Measurements from ENCODE around the gene IMPACT. TPM values are rescaled to one million over a fixed set of nuclear protein-coding genes. Genes with fewer than 3 reads are reported as not detected.

Gene IMPACT
- total RNA-seq, 4 donors from 2014 or later: 28.5 to 34.1 (median 32.6) TPM

GRCh38 chr18:24461996-24462395 is 35.5 kb downstream of the IMPACT start:
- no peaks in the 10 kb centered on the region for H3K36me3 ChIP-seq
- no peaks in the 10 kb centered on the region for H3K27me3 ChIP-seq
- no peak overlapping the region for H3K27ac ChIP-seq
- no peak overlapping the region for H3K4me3 ChIP-seq (replicated peaks in 1 of 3)
- no peak for TF ChIP-seq POLR2A (IDR thresholded peaks at IDR 0.05)
- no peak for TF ChIP-seq CTCF (IDR thresholded peaks at IDR 0.05)
- 93 to 94% methylated on average over 8 of the region's 8 CpGs for WGBS, 2 donors
- H3K4me1 ChIP-seq: no peaks in the 10 kb centered on the region
- no peaks in the 10 kb centered on the region for H3K9me3 ChIP-seq
- intact Hi-C loops (cut with DNase I): no loop called here
- no peak for DNase-seq

- WGBS, 2 donors: 77 to 87% methylated on average over 5 of the region's 5 CpGs
- TF ChIP-seq POLR2A (IDR thresholded peaks at IDR 0.05) (no peak), CTCF (IDR thresholded peaks at IDR 0.05) (no peak)
- Histone ChIP-seq H3K27me3 (no peaks in the 10 kb centered on the region), H3K27ac (no peak overlapping the region), H3K9me3 (no peaks in the 10 kb centered on the region), H3K4me3 (replicated peaks in 1 of 3) (no peak overlapping the region), H3K36me3 (no peaks in the 10 kb centered on the region), H3K4me1 (no peaks in the 10 kb centered on the region)
- no peak for DNase-seq
- intact Hi-C loops (cut with DNase I): no loop called here
Observed at GRCh38 chr18:24462838-24463775, 36.6 kb downstream of the IMPACT start.

GRCh38 chr18:24465486-24465885 is 39.0 kb downstream of the IMPACT start:
- intact Hi-C loops (cut with DNase I): no loop called here
- no peak overlapping the region for H3K27ac ChIP-seq
- 87 to 88% methylated on average over 7 of the region's 7 CpGs for WGBS, 2 donors

GRCh38 chr18:24466771-24467170 is 40.3 kb downstream of the IMPACT start:
- Histone ChIP-seq H3K27ac (no peak overlapping the region), H3K4me1 (no peaks in the 10 kb centered on the region), H3K27me3 (no peaks in the 10 kb centered on the region), H3K9me3 (no peaks in the 10 kb centered on the region), H3K4me3 (replicated peaks in 1 of 3) (no peak overlapping the region), H3K36me3 (no peaks in the 10 kb centered on the region)
- WGBS, 2 donors: 68 to 87% methylated on average over 2 of the region's 2 CpGs
- intact Hi-C loops (cut with DNase I): no loop called here
- DNase-seq: no peak
- TF ChIP-seq POLR2A (IDR thresholded peaks at IDR 0.05) (no peak), CTCF (IDR thresholded peaks at IDR 0.05) (no peak)

More at GRCh38 chr18:24465486-24465885, 39.0 kb downstream of the IMPACT start:
- Histone ChIP-seq H3K4me1 (no peaks in the 10 kb centered on the region), H3K4me3 (replicated peaks in 1 of 3) (no peak overlapping the region), H3K27me3 (no peaks in the 10 kb centered on the region), H3K36me3 (no peaks in the 10 kb centered on the region), H3K9me3 (no peaks in the 10 kb centered on the region)
- DNase-seq: no peak
- TF ChIP-seq POLR2A (IDR thresholded peaks at IDR 0.05) (no peak), CTCF (IDR thresholded peaks at IDR 0.05) (no peak)

GRCh38 chr18:24470022-24470618 is 43.6 kb downstream of the IMPACT start:
- no peaks in the 10 kb centered on the region for H3K4me1 ChIP-seq
- H3K4me3 ChIP-seq (replicated peaks in 1 of 3): no peak overlapping the region
- intact Hi-C loops (cut with DNase I): no loop called here
- H3K36me3 ChIP-seq: no peaks in the 10 kb centered on the region
- no peaks in the 10 kb centered on the region for H3K27me3 ChIP-seq
- 79 to 84% methylated on average over 3 of the region's 3 CpGs for WGBS, 2 donors
- no peak for DNase-seq
- TF ChIP-seq POLR2A (IDR thresholded peaks at IDR 0.05) (no peak), CTCF (IDR thresholded peaks at IDR 0.05) (no peak)
- no peaks in the 10 kb centered on the region for H3K9me3 ChIP-seq
- H3K27ac ChIP-seq: no peak overlapping the region
